Stimulated activated CD8-positive, alpha-beta memory T cell treated with anti-CD3 and anti-CD28 coated beads, Interleukin-4, amount 100 ng/mL, for 24 hours (primary cell): ENCODE data around the gene RASSF5.
"Not testable (repeated sequence)": the region's sequence is repeated elsewhere in the genome, so short reads cannot be mapped to it uniquely, and the experiment has no call there.

Experiments used
- DNase-seq: peaks from one replicate; pipeline ENCODE4 v3.0.0-alpha.2; 2020; ENCODE audit warnings: low read depth

The RASSF5 gene

GRCh38 chr1:206586501-206587445, 79.4 kb downstream of the RASSF5 start:
- no peak for DNase-seq

- no peak for DNase-seq
These were observed 80.6 kb downstream of the RASSF5 start for GRCh38 chr1:206587904-206588303.

DNA sequence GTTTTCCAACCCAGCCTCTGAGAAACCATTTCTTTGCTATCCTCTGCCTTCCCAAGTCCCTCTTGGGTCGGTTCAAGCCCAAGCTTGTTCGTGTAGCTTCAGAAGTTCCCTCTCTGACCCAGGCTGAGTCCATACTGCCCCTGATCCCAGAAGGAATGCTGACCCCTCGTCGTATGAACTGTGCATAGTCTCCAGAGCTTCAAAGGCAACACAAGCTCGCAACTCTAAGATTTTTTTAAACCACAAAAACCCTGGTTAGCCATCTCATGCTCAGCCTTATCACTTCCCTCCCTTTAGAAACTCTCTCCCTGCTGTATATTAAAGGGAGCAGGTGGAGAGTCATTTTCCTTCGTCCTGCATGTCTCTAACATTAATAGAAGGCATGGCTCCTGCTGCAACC, 81.2 kb downstream of the RASSF5 start:
- no peak for DNase-seq

DNA sequence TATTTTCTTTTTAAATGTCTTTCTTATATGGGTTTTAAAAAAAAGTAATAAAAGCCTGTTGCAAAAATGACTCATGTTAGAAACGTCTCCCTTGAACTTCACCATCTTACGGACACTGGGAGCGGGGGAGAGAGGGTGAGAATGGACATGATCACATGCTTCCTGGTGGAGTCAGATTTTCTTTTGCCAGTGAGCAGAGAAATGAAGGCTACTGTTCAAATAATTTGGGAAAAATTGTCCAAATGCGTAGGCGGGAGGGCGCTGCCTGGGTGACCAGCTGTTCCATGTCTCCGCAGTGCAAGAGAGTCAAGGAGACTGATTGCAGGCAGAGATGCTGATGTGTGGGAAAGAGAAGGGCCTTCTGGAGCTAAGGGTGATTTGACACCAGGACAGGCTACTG, 81.9 kb downstream of the RASSF5 start:
- no peak for DNase-seq

- DNase-seq = no peak
These were observed 82.9 kb downstream of the RASSF5 start for GRCh38 chr1:206590025-206590758.

DNA sequence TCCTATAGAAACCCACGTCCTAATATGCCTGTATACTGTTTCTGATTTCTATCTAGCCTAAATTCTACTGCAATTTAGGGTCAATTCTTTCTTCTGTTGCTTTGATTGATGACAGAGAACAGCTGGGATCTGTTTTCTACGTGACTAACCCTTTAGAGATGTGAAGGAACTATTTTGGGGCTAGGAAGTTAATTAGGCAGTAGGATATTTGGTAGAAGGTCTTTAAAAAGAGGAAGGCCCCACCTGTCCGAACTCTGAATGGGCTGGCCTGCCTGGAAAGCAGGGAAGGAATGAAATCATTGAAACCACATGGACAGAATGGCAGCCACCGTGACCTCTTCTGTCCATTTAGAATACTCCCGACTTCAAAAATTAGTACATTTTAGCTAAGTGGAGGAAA, 83.9 kb downstream of the RASSF5 start:
- no peak for DNase-seq

GRCh38 chr1:206591696-206592095, 84.4 kb downstream of the RASSF5 start:
- no peak for DNase-seq

- no peak for DNase-seq
These were observed 86.1 kb downstream of the RASSF5 start for GRCh38 chr1:206593351-206593925.

- no peak for DNase-seq
These were observed 88.4 kb downstream of the RASSF5 start for GRCh38 chr1:206595581-206596318.

DNA sequence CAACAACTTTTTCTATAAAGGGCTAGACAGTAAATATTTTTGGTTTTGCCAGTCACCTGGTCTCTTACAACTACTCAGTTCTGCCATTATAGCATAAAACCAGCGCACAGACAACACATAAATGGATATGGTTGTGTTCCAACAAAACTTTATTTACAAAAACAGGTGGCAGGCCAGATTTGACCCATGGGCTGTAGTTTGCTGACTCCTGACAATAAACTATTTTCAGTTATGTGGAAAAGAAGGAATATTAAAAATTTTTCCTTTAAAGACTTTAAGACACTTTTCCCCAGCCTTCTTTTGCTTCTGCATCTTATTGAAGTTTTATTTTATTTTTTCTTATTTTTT, 89.0 kb downstream of the RASSF5 start:
- DNase-seq = no peak

DNA sequence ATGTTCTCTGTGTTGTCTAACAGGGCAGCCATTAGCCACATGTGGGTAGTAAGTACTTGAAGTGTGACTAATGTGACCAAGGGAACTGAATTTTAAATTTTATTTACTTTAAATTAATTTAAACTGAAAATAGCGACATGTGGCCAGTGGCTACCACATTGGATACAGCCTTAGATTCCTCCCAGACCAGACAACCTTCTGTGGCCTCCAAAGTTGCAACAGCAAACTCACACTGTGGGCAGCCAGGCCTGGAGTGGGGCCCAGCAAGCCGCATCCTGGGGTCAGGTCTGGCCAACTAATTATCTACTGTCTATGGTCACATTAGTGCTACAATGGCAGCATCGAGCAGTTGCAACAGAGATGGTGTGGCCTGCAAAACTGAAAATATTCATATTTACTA, 93.2 kb downstream of the RASSF5 start:
- DNase-seq = no peak

DNA sequence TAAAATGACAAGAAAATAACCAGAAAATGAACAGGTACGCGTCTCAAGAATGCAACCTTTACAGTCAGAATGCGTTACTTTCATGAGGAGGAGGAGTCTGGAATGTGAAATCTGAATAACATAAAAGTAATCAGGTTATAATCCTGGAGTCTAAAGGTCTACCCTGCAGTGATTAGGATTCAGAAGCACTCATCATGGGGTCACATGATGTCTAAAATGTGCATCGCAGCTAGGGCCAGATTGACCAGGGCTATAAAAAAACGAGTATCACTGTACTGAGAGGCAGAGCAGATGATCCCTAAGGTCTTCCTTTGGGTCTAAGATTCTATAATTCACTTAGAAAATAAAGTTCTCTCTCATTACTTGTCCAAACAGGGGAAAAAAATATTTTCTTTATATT, 97.5 kb downstream of the RASSF5 start:
- DNase-seq = no peak

GRCh38 chr1:206606867-206607266, 99.5 kb downstream of the RASSF5 start:
- DNase-seq = no peak

- DNase-seq = peak; percentile 33
These were observed 100.9 kb downstream of the RASSF5 start for GRCh38 chr1:206608108-206608698.

GRCh38 chr1:206609229-206609991, 102.1 kb downstream of the RASSF5 start:
- DNase-seq = no peak

GRCh38 chr1:206612129-206612876, 105.0 kb downstream of the RASSF5 start, which contains the start of gene EIF2D:
Gene EIF2D, minus strand, starts transcription at chr1:206612465. Its CDS starts 123 bp downstream, at chr1:206612342.
- peak; percentile 92 for DNase-seq

DNA sequence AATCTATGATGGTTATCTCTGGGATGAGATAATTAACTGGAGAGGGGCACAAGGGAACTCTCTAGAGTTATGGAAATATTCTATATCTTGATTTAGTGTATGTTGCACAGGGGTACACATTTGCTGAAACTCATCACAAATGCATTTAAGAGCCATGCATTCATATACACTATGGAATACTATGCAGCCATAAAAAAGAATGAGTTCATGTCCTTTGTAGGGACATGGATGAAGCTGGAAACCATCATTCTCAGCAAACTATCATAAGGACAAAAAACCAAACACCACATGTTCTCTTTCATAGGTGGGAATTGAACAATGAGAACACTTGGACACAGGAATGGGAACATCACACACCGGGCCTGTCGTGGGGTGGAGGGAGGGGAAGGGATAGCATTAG, 119.1 kb downstream of the RASSF5 start:
- not testable (repeated sequence) for DNase-seq

DNA sequence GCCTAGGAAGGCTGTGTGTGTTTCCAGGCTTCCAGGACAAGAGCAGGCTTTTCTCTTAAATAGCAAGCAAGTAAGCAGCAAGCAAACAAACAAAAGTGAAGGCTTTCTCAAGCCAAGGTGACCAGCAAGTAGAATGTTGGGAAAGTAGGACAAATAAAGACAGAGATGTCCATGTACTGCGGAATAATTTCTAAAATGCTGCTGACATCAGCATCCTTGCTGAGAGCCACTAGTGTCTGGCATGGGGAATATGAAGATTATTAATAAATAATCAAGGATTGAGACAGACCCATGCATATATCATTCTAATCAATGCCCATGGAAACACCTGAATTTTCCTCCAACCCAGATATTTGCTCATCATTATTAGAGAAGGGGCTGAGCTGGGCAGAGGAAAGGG, 121.6 kb downstream of the RASSF5 start:
- DNase-seq = no peak

GRCh38 chr1:206631085-206631509, 123.8 kb downstream of the RASSF5 start:
- DNase-seq = no peak

- DNase-seq = no peak
These were observed 126.4 kb downstream of the RASSF5 start for GRCh38 chr1:206633708-206634121.
